HepG2 (cell line): ENCODE results near the gene CDC37L1.

Source experiments
- BRD4 ChIP-seq: sonication (generic); formaldehyde crosslinking; IDR thresholded peaks from 2 replicates; pipeline ENCODE4 v1.4.0; 2020; ENCODE audit warnings: missing genetic modification reagents
- IRF2 ChIP-seq: IDR thresholded peaks from 2 replicates; pipeline ENCODE4 v1.6.1; 2018; ENCODE audit warnings: missing genetic modification reagents, missing compliant biosample characterization
- SMC3 ChIP-seq: IDR thresholded peaks from 2 replicates; pipeline ENCODE4 v1.6.1; 2011; ENCODE audit warnings: low read length, improper control_type of control experiment
- ZNF274 ChIP-seq: sonication (generic); formaldehyde crosslinking; IDR thresholded peaks from 2 replicates; pipeline ENCODE4 v1.5.1; 2020; ENCODE audit warnings: mild to moderate bottlenecking, missing genetic modification reagents

DNA sequence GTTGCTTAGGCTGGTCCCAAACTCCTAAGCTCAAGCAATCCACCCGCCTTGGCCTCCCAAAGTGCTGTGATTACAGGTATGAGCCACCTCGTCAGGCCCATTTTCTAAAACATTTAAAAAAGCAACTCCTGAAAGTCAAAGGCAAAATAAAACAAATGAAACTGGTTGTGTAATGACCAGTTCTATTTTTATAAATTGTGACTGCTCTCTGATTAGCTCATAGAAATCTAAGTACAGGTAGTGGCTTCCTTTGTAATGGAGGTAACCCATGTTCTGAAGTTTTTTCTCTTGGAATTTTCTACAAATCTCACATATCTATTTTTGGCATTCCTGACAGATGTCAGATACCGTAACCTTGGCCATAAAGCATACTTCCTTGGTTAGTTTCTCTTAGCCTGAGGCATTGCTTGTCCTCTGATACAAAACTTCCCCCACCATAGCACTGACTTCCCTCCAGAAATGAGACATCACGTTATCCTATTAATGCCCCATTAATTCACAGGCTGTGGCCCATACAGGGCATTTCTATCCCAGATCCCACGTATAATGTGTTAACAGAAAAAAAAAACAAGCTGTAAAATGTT is 75.7 kb downstream of the CDC37L1 start:
- TF ChIP-seq SMC3 (no peak), IRF2 (CRISPR knock-in tag) (no peak), ZNF274 (CRISPR knock-in tag) (no peak), BRD4 (no peak)
